H1 (cell line): ENCODE measurements around the gene EGLN2.
"Not testable (repeated sequence)": the region's sequence is repeated elsewhere in the genome, so short reads cannot be mapped to it uniquely, and the experiment has no call there.

Experiments
- ATF2 ChIP-seq: IDR thresholded peaks from 2 replicates; pipeline ENCODE4 v1.6.1; 2012; ENCODE audit warnings: low read length, inconsistent platforms
- CTBP2 ChIP-seq: IDR thresholded peaks from 2 replicates; pipeline ENCODE4 v1.7.0; 2011; ENCODE audit warnings: borderline replicate concordance, mild to moderate bottlenecking, moderate library complexity, mixed read lengths, low read length; ENCODE audit not compliant: insufficient read depth, insufficient read length
- EGR1 ChIP-seq: IDR thresholded peaks from 2 replicates; pipeline ENCODE4 v1.6.1; 2011; ENCODE audit warnings: low read depth, low read length, borderline replicate concordance
- GABPA ChIP-seq: IDR thresholded peaks from 2 replicates; pipeline ENCODE4 v1.6.1; 2011; ENCODE audit warnings: mild to moderate bottlenecking, low read length, moderate library complexity, borderline replicate concordance; ENCODE audit not compliant: insufficient read depth
- JUND ChIP-seq: IDR thresholded peaks from 2 replicates; pipeline ENCODE4 v1.6.1; 2011; ENCODE audit warnings: mild to moderate bottlenecking, improper control_type of control experiment, low read length
- POLR2A ChIP-seq, 2 experiments: IDR thresholded peaks; 1 replicate in 1 of 2; 2 replicates in 1 of 2; pipeline ENCODE4 v1.6.1; 2011; ENCODE audit warnings: low read depth in 2 of 2, low read length in 2 of 2, mild to moderate bottlenecking in 2 of 2; ENCODE audit errors: control extremely low read depth in 1 of 2
- POLR2AphosphoS5 ChIP-seq: IDR thresholded peaks from 2 replicates; pipeline ENCODE4 v1.6.1; 2011; ENCODE audit warnings: low read depth, low read length
- RAD21 ChIP-seq, 2 experiments: IDR thresholded peaks in 1 of 2; conservative IDR thresholded peaks in 1 of 2; 2 replicates each; pipeline ENCODE4 v1.6.1; 2011; ENCODE audit warnings: low read depth in 2 of 2, low read length in 2 of 2, improper control_type of control experiment in 1 of 2, inconsistent platforms in 1 of 2, mild to moderate bottlenecking in 1 of 2, moderate library complexity in 1 of 2
- RBBP5 ChIP-seq: IDR thresholded peaks from 2 replicates; pipeline ENCODE4 v1.7.1; 2012; ENCODE audit warnings: low read depth, mild to moderate bottlenecking, inconsistent platforms, low read length, moderate library complexity, borderline replicate concordance
- RFX5 ChIP-seq: IDR thresholded peaks from 2 replicates; pipeline ENCODE4 v1.6.1; 2011; ENCODE audit warnings: low read depth, low read length, improper control_type of control experiment, borderline replicate concordance
- TF ChIP-seq, protein P1 (sequence below), 3 experiments: IDR thresholded peaks; 1 replicate in 2 of 3; 2 replicates in 1 of 3; pipeline versions ENCODE4 v1.5.1 to v1.6.1; 2011; ENCODE audit warnings: low read length in 3 of 3, mild to moderate bottlenecking in 3 of 3, inconsistent platforms in 2 of 3, low read depth in 1 of 3, moderate library complexity in 1 of 3; ENCODE audit not compliant: insufficient read depth in 1 of 3; ENCODE audit errors: control extremely low read depth in 1 of 3

GRCh38 chr19:40822704-40823553, 23.9 kb downstream of the EGLN2 start:
- not testable (repeated sequence) for TF ChIP-seq JUND; CTBP2; RFX5; POLR2AphosphoS5; GABPA; RBBP5; ATF2; EGR1; RAD21 (IDR thresholded peaks at IDR 0.05 in 1 of 2, conservative IDR thresholded peaks at IDR 0.05 in 1 of 2; ENCODE audit: low read depth in 2 of 2, low read length in 2 of 2); POLR2A (IDR thresholded peaks at IDR 0.05; ENCODE audit: control extremely low read depth in 1 of 2, low read depth in 2 of 2, low read length in 2 of 2)
- TF ChIP-seq, protein P1, sequence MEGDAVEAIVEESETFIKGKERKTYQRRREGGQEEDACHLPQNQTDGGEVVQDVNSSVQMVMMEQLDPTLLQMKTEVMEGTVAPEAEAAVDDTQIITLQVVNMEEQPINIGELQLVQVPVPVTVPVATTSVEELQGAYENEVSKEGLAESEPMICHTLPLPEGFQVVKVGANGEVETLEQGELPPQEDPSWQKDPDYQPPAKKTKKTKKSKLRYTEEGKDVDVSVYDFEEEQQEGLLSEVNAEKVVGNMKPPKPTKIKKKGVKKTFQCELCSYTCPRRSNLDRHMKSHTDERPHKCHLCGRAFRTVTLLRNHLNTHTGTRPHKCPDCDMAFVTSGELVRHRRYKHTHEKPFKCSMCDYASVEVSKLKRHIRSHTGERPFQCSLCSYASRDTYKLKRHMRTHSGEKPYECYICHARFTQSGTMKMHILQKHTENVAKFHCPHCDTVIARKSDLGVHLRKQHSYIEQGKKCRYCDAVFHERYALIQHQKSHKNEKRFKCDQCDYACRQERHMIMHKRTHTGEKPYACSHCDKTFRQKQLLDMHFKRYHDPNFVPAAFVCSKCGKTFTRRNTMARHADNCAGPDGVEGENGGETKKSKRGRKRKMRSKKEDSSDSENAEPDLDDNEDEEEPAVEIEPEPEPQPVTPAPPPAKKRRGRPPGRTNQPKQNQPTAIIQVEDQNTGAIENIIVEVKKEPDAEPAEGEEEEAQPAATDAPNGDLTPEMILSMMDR (IDR thresholded peaks at IDR 0.05; ENCODE audit: control extremely low read depth in 1 of 3, insufficient read depth in 1 of 3, low read depth in 1 of 3, low read length in 3 of 3), result not testable (repeated sequence)
